Measurements from ENCODE around the gene INCA1. TPM values are rescaled to one million over a fixed set of nuclear protein-coding genes. Genes with fewer than 3 reads are reported as not detected.

The INCA1 gene
- polyA plus RNA-seq, 3 donors, result 0.38 to 0.52 (median 0.44) TPM

DNA sequence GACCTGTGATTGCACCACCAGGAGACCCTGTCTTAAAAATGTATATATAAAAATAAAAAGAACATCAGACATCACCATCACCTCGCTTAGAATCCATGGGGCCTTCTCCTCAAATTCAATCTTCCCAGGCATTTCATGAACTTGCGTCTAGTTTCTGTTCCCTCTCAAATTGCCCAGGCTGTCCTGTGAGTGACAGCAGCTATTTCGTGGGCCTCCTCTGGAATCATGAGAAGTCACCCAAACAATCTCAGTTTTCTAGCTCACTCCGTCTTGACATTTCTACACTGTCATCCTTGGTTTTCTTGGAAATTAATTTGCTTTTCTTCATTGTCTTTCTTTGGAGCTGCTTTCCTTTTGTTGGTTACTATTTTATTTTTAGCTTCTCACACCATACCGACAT lies 30.6 kb upstream of the INCA1 start:
- Histone ChIP-seq H2AFZ (ENCODE audit: insufficient read depth, low read depth, low read length, poor library complexity, severe bottlenecking) (no peak overlapping the region), H3K27me3 (ENCODE audit: control insufficient read depth in 2 of 2, insufficient read depth in 2 of 2, low read length in 2 of 2) (no peaks in the 10 kb centered on the region), H4K20me1 (ENCODE audit: insufficient read depth, low read length) (no peaks in the 10 kb centered on the region), H3K4me2 (replicated peaks; ENCODE audit: extremely low read depth, low read length, poor library complexity, severe bottlenecking) (no peak overlapping the region), H3K4me3 (replicated peaks in 1 of 3; ENCODE audit: low read depth in 2 of 3, low read length in 3 of 3) (no peak overlapping the region), H3K27ac (ENCODE audit: low read depth in 1 of 2, low read length in 2 of 2) (no peak overlapping the region), H3K36me3 (replicated peaks in 1 of 2; ENCODE audit: control insufficient read depth in 1 of 2, insufficient read depth in 2 of 2, low read length in 2 of 2) (peaks cover 8 to 9% of the 10 kb centered on the region in 2 donors), H3K79me2 (ENCODE audit: insufficient read depth, low read length) (no peaks in the 10 kb centered on the region), H3K9me3 (replicated peaks in 1 of 2; ENCODE audit: control insufficient read depth in 1 of 2, insufficient read depth in 1 of 2, low read length in 2 of 2) (no peaks in the 10 kb centered on the region), H3K4me1 (ENCODE audit: control insufficient read depth in 1 of 2, insufficient read depth in 2 of 2, low read length in 2 of 2) (peaks cover 21 to 26% of the 10 kb centered on the region in 2 donors), H3K9ac (ENCODE audit: insufficient read depth, low read length, poor library complexity, severe bottlenecking) (no peak overlapping the region)
- intact Hi-C loops (cut with micrococcal nuclease), result no loop called here
- peaks cover 14 to 15% of the 10 kb centered on the region in 2 donors for H3K36me3 Mint-ChIP-seq
- no peak for DNase-seq
- H3K27me3 Mint-ChIP-seq (ENCODE audit: low read depth in 3 of 3), result peaks cover 1 to 6% (median 3%) of the 10 kb centered on the region in 3 donors
- TF ChIP-seq CTCF (IDR thresholded peaks at IDR 0.05), result no peak
- peaks cover 34% of the 10 kb centered on the region for H3K4me1 Mint-ChIP-seq
- no peak overlapping the region for H3K27ac Mint-ChIP-seq
- H3K4me3 Mint-ChIP-seq, result no peak overlapping the region
- H3K9me3 Mint-ChIP-seq, result peaks cover 0 to 3% (median 0%) of the 10 kb centered on the region in 7 donors
- 20% methylated on average over 2 of the region's 5 CpGs for WGBS (ENCODE audit: insufficient coverage)

GRCh38 chr17:5027299-5027698 lies 30.0 kb upstream of the INCA1 start:
- H3K27ac Mint-ChIP-seq, result no peak overlapping the region
- WGBS (ENCODE audit: insufficient coverage), result 100% methylated on average over 5 of the region's 6 CpGs
- H3K27ac ChIP-seq (ENCODE audit: low read depth in 1 of 2, low read length in 2 of 2), result no peak overlapping the region
- H3K4me2 ChIP-seq (replicated peaks; ENCODE audit: extremely low read depth, low read length, poor library complexity, severe bottlenecking), result no peak overlapping the region
- H3K27me3 ChIP-seq (ENCODE audit: control insufficient read depth in 2 of 2, insufficient read depth in 2 of 2, low read length in 2 of 2), result no peaks in the 10 kb centered on the region
- H3K9ac ChIP-seq (ENCODE audit: insufficient read depth, low read length, poor library complexity, severe bottlenecking), result no peak overlapping the region
- no peaks in the 10 kb centered on the region for H4K20me1 ChIP-seq (ENCODE audit: insufficient read depth, low read length)
- no peaks in the 10 kb centered on the region for H3K9me3 ChIP-seq (replicated peaks in 1 of 2; ENCODE audit: control insufficient read depth in 1 of 2, insufficient read depth in 1 of 2, low read length in 2 of 2)
- DNase-seq, result no peak
- TF ChIP-seq CTCF (IDR thresholded peaks at IDR 0.05), result no peak
- no peak overlapping the region for H2AFZ ChIP-seq (ENCODE audit: insufficient read depth, low read depth, low read length, poor library complexity, severe bottlenecking)
- no peak overlapping the region for H3K4me3 Mint-ChIP-seq
- H3K36me3 ChIP-seq (replicated peaks in 1 of 2; ENCODE audit: control insufficient read depth in 1 of 2, insufficient read depth in 2 of 2, low read length in 2 of 2), result peaks cover 14 to 15% of the 10 kb centered on the region in 2 donors
- no peaks in the 10 kb centered on the region for H3K79me2 ChIP-seq (ENCODE audit: insufficient read depth, low read length)
- H3K27me3 Mint-ChIP-seq (ENCODE audit: low read depth in 3 of 3), result peaks cover 1 to 6% (median 3%) of the 10 kb centered on the region in 3 donors
- intact Hi-C loops (cut with micrococcal nuclease), result no loop called here
- peaks cover 33% of the 10 kb centered on the region for H3K4me1 Mint-ChIP-seq
- peaks cover 20 to 22% of the 10 kb centered on the region in 2 donors for H3K36me3 Mint-ChIP-seq
- no peak overlapping the region for H3K4me3 ChIP-seq (replicated peaks in 1 of 3; ENCODE audit: low read depth in 2 of 3, low read length in 3 of 3)
- peaks cover 0 to 3% (median 0%) of the 10 kb centered on the region in 7 donors for H3K9me3 Mint-ChIP-seq
- peaks cover 21 to 24% of the 10 kb centered on the region in 2 donors for H3K4me1 ChIP-seq (ENCODE audit: control insufficient read depth in 1 of 2, insufficient read depth in 2 of 2, low read length in 2 of 2)

Data from CD14-positive monocyte (primary cell).